Skeletal muscle tissue (tissue), 4 donors: ENCODE measurements around the gene GPR42. TPM values are rescaled to one million over a fixed set of nuclear protein-coding genes. Genes with fewer than 3 reads are reported as not detected.
"Not testable (repeated sequence)": the region's sequence is repeated elsewhere in the genome, so short reads cannot be mapped to it uniquely, and the experiment has no call there.

ENCODE experiments used
- H3K27ac ChIP-seq: one replicate; pipeline ENCODE4 v1.7.0; 2013; ENCODE audit warnings: mild to moderate bottlenecking, low read depth, low read length, inconsistent platforms
- H3K27me3 ChIP-seq, 3 donors: one replicate each; pipeline ENCODE4 v1.7.0; 2013; ENCODE audit warnings: low read length in 3 of 3; ENCODE audit not compliant: control insufficient read depth in 3 of 3, insufficient read depth in 3 of 3
- H3K36me3 ChIP-seq, 3 donors: one replicate each; pipeline ENCODE4 v1.7.0; 2013; ENCODE audit warnings: low read length in 3 of 3; ENCODE audit not compliant: control insufficient read depth in 3 of 3, insufficient read depth in 3 of 3
- H3K4me1 ChIP-seq, 3 donors: one replicate each; pipeline ENCODE4 v1.7.0; 2013; ENCODE audit warnings: low read length in 3 of 3, mild to moderate bottlenecking in 3 of 3; ENCODE audit not compliant: control insufficient read depth in 3 of 3, insufficient read depth in 3 of 3
- H3K4me3 ChIP-seq, 3 donors: one replicate each; pipeline ENCODE4 v1.7.0; 2013; ENCODE audit warnings: low read length in 3 of 3
- H3K9ac ChIP-seq, 3 donors: one replicate each; pipeline ENCODE4 v1.7.0; 2013; ENCODE audit warnings: low read length in 3 of 3, mild to moderate bottlenecking in 3 of 3, moderate library complexity in 2 of 3, low read depth in 1 of 3
- H3K9me3 ChIP-seq, 3 donors: one replicate each; pipeline ENCODE4 v1.7.0; 2013; ENCODE audit warnings: low read length in 3 of 3; ENCODE audit not compliant: control insufficient read depth in 3 of 3
- total RNA-seq: library from RNA; depleted of rRNA; stranded (reverse); fragments of >200 nt; gene quantifications from one replicate; pipeline ENCODE4 v1.2.3, GENCODE V29; 2014
- donor health status: Osteomylitis.

GPR42 gene
- total RNA-seq, 1 donor from 2014 or later, result not detected

GRCh38 chr19:35375505-35376307 lies 4.8 kb downstream of the GPR42 start:
- Histone ChIP-seq H3K36me3 (no peaks in the 10 kb centered on the region), H3K4me3 (no peak overlapping the region), H3K9ac (no peak overlapping the region), H3K4me1 (peaks cover 0 to 3% (median 0%) of the 10 kb centered on the region in 3 donors), H3K27me3 (peaks cover 2 to 8% (median 6%) of the 10 kb centered on the region in 3 donors), H3K9me3 (no peaks in the 10 kb centered on the region), H3K27ac (no peak overlapping the region)

GRCh38 chr19:35377656-35378055 lies 6.8 kb downstream of the GPR42 start:
- Histone ChIP-seq H3K27me3 (peaks cover 6 to 8% (median 7%) of the 10 kb centered on the region in 3 donors), H3K27ac (peak overlapping the region; percentile 19), H3K4me1 (peaks cover 0 to 3% (median 0%) of the 10 kb centered on the region in 3 donors), H3K4me3 (no peak overlapping the region), H3K9ac (no peak overlapping the region), H3K9me3 (no peaks in the 10 kb centered on the region), H3K36me3 (no peaks in the 10 kb centered on the region)

- Histone ChIP-seq H3K9ac (no peak overlapping the region), H3K9me3 (no peaks in the 10 kb centered on the region)
Observed at GRCh38 chr19:35378356-35378755, 7.5 kb downstream of the GPR42 start.

GRCh38 chr19:35379545-35379944 lies 8.7 kb downstream of the GPR42 start:
- not testable (repeated sequence) for H3K9ac ChIP-seq, H3K9me3 ChIP-seq, H3K36me3 ChIP-seq, H3K27ac ChIP-seq, H3K4me3 ChIP-seq, H3K4me1 ChIP-seq
- H3K27me3 ChIP-seq, result peaks cover under 1 to 11% (median 7%) of the 10 kb centered on the region in 3 donors

More at GRCh38 chr19:35378356-35378755, 7.5 kb downstream of the GPR42 start:
- Histone ChIP-seq H3K27ac (no peak overlapping the region), H3K36me3 (no peaks in the 10 kb centered on the region), H3K4me1 (peaks cover 0 to 3% (median 0%) of the 10 kb centered on the region in 3 donors), H3K27me3 (peaks cover 4 to 11% (median 7%) of the 10 kb centered on the region in 3 donors), H3K4me3 (no peak overlapping the region)

GRCh38 chr19:35379992-35380391 lies 9.1 kb downstream of the GPR42 start:
- Histone ChIP-seq H3K9ac (no peak overlapping the region), H3K27me3 (peaks cover 0 to 11% (median 7%) of the 10 kb centered on the region in 3 donors), H3K9me3 (no peaks in the 10 kb centered on the region), H3K27ac (peak overlapping the region; percentile 5), H3K4me1 (peaks cover 0 to 3% (median 0%) of the 10 kb centered on the region in 3 donors), H3K4me3 (no peak overlapping the region), H3K36me3 (no peaks in the 10 kb centered on the region)

GRCh38 chr19:35380450-35381124 lies 9.7 kb downstream of the GPR42 start:
- peaks cover 0 to 11% (median 7%) of the 10 kb centered on the region in 3 donors for H3K27me3 ChIP-seq
- H3K36me3 ChIP-seq, result no peaks in the 10 kb centered on the region
- H3K9ac ChIP-seq, result no peak overlapping the region
- no peaks in the 10 kb centered on the region for H3K9me3 ChIP-seq
- H3K4me1 ChIP-seq, result peaks cover 0 to 3% (median 0%) of the 10 kb centered on the region in 3 donors
- peak overlapping the region; percentile 5 for H3K27ac ChIP-seq
- no peak overlapping the region for H3K4me3 ChIP-seq

- peak overlapping the region; percentile 36 for H3K27ac ChIP-seq
- peaks cover 0 to 5% (median 5%) of the 10 kb centered on the region in 3 donors for H3K27me3 ChIP-seq
- H3K4me3 ChIP-seq, result no peak overlapping the region
- H3K9me3 ChIP-seq, result no peaks in the 10 kb centered on the region
- H3K9ac ChIP-seq, result no peak overlapping the region
- peaks cover 0 to 3% (median 0%) of the 10 kb centered on the region in 3 donors for H3K4me1 ChIP-seq
- H3K36me3 ChIP-seq, result no peaks in the 10 kb centered on the region
Observed at GRCh38 chr19:35381318-35381717, 10.4 kb downstream of the GPR42 start.

GRCh38 chr19:35381926-35382325 lies 11.1 kb downstream of the GPR42 start:
- Histone ChIP-seq H3K36me3 (no peaks in the 10 kb centered on the region), H3K27ac (no peak overlapping the region), H3K9me3 (no peaks in the 10 kb centered on the region), H3K27me3 (peaks cover 0 to 5% (median 3%) of the 10 kb centered on the region in 3 donors), H3K4me1 (peaks cover 0 to 3% (median 0%) of the 10 kb centered on the region in 3 donors), H3K9ac (no peak overlapping the region), H3K4me3 (no peak overlapping the region)

- Histone ChIP-seq H3K27me3 (peaks cover 0 to 5% (median 3%) of the 10 kb centered on the region in 3 donors), H3K27ac (no peak overlapping the region), H3K9me3 (no peaks in the 10 kb centered on the region), H3K36me3 (no peaks in the 10 kb centered on the region), H3K4me3 (no peak overlapping the region), H3K9ac (no peak overlapping the region), H3K4me1 (peaks cover 0 to 3% (median 0%) of the 10 kb centered on the region in 3 donors)
Observed at GRCh38 chr19:35383536-35383935, 12.7 kb downstream of the GPR42 start.
